Loucy (cell line): ENCODE measurements around the gene NCAM1.

ENCODE experiments used
- H2AFZ ChIP-seq: fragments of 200-600 bp; sonication (generic); 2 replicates; pipeline ENCODE4 v1.6.0; 2016; ENCODE audit warnings: antibody characterized with exemption, mild to moderate bottlenecking, low read length, moderate library complexity
- H3F3A ChIP-seq: fragments of 200-600 bp; 2 replicates; pipeline ENCODE4 v1.6.0; 2016; ENCODE audit warnings: antibody characterized with exemption, low read depth, mild to moderate bottlenecking
- H3K27me3 ChIP-seq: fragments of 200-600 bp; sonication (generic); 2 replicates; pipeline ENCODE4 v1.6.1; 2014; ENCODE audit warnings: low read length, mild to moderate bottlenecking; ENCODE audit not compliant: insufficient read depth, poor library complexity, severe bottlenecking
- H3K36me3 ChIP-seq: fragments of 200-600 bp; sonication (generic); 2 replicates; pipeline ENCODE4 v1.6.1; 2016; ENCODE audit warnings: low read length; ENCODE audit not compliant: insufficient read depth
- H3K4me1 ChIP-seq: fragments of 200-600 bp; sonication (generic); 2 replicates; pipeline ENCODE4 v1.5.1; 2014; ENCODE audit warnings: low read length, mild to moderate bottlenecking; ENCODE audit not compliant: insufficient read depth, poor library complexity, severe bottlenecking
- H3K4me2 ChIP-seq: fragments of 200-600 bp; sonication (generic); 2 replicates; pipeline ENCODE4 v1.6.0; 2014; ENCODE audit warnings: antibody characterized with exemption, low read length, low read depth, mild to moderate bottlenecking; ENCODE audit not compliant: poor library complexity, severe bottlenecking
- H3K4me3 ChIP-seq: fragments of 200-600 bp; sonication (generic); 2 replicates; pipeline ENCODE4 v1.5.1; 2014; ENCODE audit warnings: low read length, mild to moderate bottlenecking, mixed read lengths; ENCODE audit not compliant: poor library complexity, severe bottlenecking
- H3K79me2 ChIP-seq: fragments of 200-600 bp; sonication (generic); 2 replicates; pipeline ENCODE4 v1.6.1; 2014; ENCODE audit warnings: low read length; ENCODE audit not compliant: insufficient read depth
- H3K9ac ChIP-seq: fragments of 200-600 bp; sonication (generic); 2 replicates; pipeline ENCODE4 v1.6.0; 2014; ENCODE audit warnings: mild to moderate bottlenecking, low read depth, low read length, moderate library complexity; ENCODE audit not compliant: poor library complexity, severe bottlenecking
- H3K9me2 ChIP-seq: fragments of 200-600 bp; sonication (generic); replicated peaks from 2 replicates; pipeline ENCODE4 v1.6.1; 2016; ENCODE audit warnings: low read depth, low read length, mixed read lengths
- H3K9me3 ChIP-seq: fragments of 200-600 bp; sonication (generic); 2 replicates; pipeline ENCODE4 v1.6.1; 2014; ENCODE audit warnings: mild to moderate bottlenecking, antibody characterized with exemption, low read length, low read depth; ENCODE audit not compliant: insufficient read depth
- H4K20me1 ChIP-seq: fragments of 200-600 bp; sonication (generic); 2 replicates; pipeline ENCODE4 v1.6.0; 2014; ENCODE audit warnings: antibody characterized with exemption, low read length, mild to moderate bottlenecking; ENCODE audit not compliant: insufficient read depth, poor library complexity, severe bottlenecking
- CTCF ChIP-seq: fragments of 200-600 bp; sonication (generic); conservative IDR thresholded peaks from 2 replicates; pipeline ENCODE4 v1.5.1; 2014; ENCODE audit warnings: mild to moderate bottlenecking, antibody characterized with exemption, low read length
- EZH2phosphoT487 ChIP-seq: fragments of 200-600 bp; IDR thresholded peaks from 2 replicates; pipeline ENCODE4 v1.6.1; 2018; ENCODE audit warnings: antibody characterized with exemption, mild to moderate bottlenecking, moderate library complexity, borderline replicate concordance

The NCAM1 gene

GRCh38 chr11:113213549-113213948 is 252.3 kb downstream of the NCAM1 start:
- Histone ChIP-seq H3K4me1 (no peaks in the 10 kb centered on the region), H3K9me3 (no peaks in the 10 kb centered on the region), H3K4me2 (no peak overlapping the region), H3F3A (no peaks in the 10 kb centered on the region), H3K27me3 (no peaks in the 10 kb centered on the region), H2AFZ (no peak overlapping the region), H3K4me3 (no peak overlapping the region), H3K36me3 (no peaks in the 10 kb centered on the region), H3K9me2 (no peaks in the 10 kb centered on the region), H4K20me1 (no peaks in the 10 kb centered on the region), H3K9ac (no peak overlapping the region), H3K79me2 (no peaks in the 10 kb centered on the region)
- TF ChIP-seq CTCF: no peak
- no peak for TF ChIP-seq EZH2phosphoT487

- Histone ChIP-seq H3K9ac (no peak overlapping the region), H3K27me3 (no peaks in the 10 kb centered on the region), H3K36me3 (no peaks in the 10 kb centered on the region), H3K4me3 (no peak overlapping the region), H2AFZ (no peak overlapping the region), H3K9me3 (no peaks in the 10 kb centered on the region), H3K79me2 (no peaks in the 10 kb centered on the region), H3K4me2 (no peak overlapping the region), H3F3A (no peaks in the 10 kb centered on the region), H3K4me1 (no peaks in the 10 kb centered on the region), H4K20me1 (no peaks in the 10 kb centered on the region), H3K9me2 (no peaks in the 10 kb centered on the region)
- TF ChIP-seq EZH2phosphoT487: no peak
- TF ChIP-seq CTCF: no peak
Observed at GRCh38 chr11:113222241-113222640, 261.0 kb downstream of the NCAM1 start.

GRCh38 chr11:113234888-113235287 is 273.7 kb downstream of the NCAM1 start:
- no peak overlapping the region for H3K9ac ChIP-seq
- no peaks in the 10 kb centered on the region for H3K9me3 ChIP-seq
- H4K20me1 ChIP-seq: no peaks in the 10 kb centered on the region
- H3K27me3 ChIP-seq: no peaks in the 10 kb centered on the region
- H3F3A ChIP-seq: no peaks in the 10 kb centered on the region
- no peak overlapping the region for H3K4me2 ChIP-seq
- H3K36me3 ChIP-seq: no peaks in the 10 kb centered on the region
- H3K4me3 ChIP-seq: no peak overlapping the region
- no peak overlapping the region for H2AFZ ChIP-seq
- no peaks in the 10 kb centered on the region for H3K4me1 ChIP-seq
- TF ChIP-seq EZH2phosphoT487 (no peak), CTCF (no peak)
- H3K9me2 ChIP-seq: no peaks in the 10 kb centered on the region
- H3K79me2 ChIP-seq: no peaks in the 10 kb centered on the region
